ENCODE data around the gene GPC2.

GRCh38 chr7:100163871-100164270, 13.3 kb downstream of the GPC2 start:
- TF ChIP-seq, protein P1, sequence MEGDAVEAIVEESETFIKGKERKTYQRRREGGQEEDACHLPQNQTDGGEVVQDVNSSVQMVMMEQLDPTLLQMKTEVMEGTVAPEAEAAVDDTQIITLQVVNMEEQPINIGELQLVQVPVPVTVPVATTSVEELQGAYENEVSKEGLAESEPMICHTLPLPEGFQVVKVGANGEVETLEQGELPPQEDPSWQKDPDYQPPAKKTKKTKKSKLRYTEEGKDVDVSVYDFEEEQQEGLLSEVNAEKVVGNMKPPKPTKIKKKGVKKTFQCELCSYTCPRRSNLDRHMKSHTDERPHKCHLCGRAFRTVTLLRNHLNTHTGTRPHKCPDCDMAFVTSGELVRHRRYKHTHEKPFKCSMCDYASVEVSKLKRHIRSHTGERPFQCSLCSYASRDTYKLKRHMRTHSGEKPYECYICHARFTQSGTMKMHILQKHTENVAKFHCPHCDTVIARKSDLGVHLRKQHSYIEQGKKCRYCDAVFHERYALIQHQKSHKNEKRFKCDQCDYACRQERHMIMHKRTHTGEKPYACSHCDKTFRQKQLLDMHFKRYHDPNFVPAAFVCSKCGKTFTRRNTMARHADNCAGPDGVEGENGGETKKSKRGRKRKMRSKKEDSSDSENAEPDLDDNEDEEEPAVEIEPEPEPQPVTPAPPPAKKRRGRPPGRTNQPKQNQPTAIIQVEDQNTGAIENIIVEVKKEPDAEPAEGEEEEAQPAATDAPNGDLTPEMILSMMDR (IDR thresholded peaks at IDR 0.05), result no peak
- TF ChIP-seq POLR2A (IDR thresholded peaks at IDR 0.05), result no peak

All from lower leg skin (tissue), 3 donors.